NCI-H748 (cell line): ENCODE data around the gene ARHGEF10L.
A peak's percentile ranks its signal among the peaks of the same experiment; 100 is the strongest.

Source experiments
- DNase-seq: peaks from one replicate; lab custom pipeline; 2025; ENCODE audit not compliant: unreplicated experiment; lab: John Stamatoyannopoulos, UW

Gene ARHGEF10L

DNA sequence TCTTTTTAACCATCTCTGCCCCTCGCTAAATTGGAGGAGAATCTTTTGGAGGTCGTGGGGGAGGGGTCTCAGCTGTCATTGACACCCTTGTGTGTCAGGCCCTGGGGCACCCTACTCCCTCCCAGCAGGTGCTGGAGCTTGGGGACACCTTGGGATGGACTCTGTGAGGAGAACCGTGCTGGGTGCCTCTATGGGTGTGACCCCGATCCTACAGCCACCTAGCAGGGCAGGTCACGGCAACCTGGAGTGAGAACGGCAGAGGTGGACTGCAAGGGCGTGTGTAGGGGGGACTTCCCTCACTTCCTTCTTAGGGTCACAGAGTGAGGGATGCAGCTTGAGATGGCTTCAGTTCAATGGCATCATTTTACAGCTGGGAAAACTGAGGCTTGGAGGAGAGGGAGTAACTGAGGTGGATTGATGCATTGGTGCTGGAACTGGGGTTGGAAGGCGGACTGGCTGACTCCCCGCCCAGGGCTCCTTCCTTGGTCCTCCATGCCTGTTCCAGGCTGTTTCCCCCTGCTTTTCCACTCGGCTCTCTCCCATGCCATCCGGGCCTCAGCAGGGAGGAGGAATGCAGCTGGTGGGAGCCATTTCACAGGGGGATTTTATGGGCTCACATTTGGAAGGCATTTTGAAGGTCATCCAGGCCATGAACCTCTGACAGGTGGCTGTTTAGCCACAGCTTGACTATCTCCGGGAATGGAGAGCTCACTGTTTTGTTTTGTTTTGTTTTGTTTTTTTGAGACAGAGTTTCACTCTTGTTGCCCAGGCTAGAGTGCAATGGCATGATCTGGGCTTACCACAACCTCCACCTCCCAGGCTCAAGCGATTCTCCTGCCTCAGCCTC, 18.8 kb upstream of the ARHGEF10L start:
- DNase-seq, result no peak

DNA sequence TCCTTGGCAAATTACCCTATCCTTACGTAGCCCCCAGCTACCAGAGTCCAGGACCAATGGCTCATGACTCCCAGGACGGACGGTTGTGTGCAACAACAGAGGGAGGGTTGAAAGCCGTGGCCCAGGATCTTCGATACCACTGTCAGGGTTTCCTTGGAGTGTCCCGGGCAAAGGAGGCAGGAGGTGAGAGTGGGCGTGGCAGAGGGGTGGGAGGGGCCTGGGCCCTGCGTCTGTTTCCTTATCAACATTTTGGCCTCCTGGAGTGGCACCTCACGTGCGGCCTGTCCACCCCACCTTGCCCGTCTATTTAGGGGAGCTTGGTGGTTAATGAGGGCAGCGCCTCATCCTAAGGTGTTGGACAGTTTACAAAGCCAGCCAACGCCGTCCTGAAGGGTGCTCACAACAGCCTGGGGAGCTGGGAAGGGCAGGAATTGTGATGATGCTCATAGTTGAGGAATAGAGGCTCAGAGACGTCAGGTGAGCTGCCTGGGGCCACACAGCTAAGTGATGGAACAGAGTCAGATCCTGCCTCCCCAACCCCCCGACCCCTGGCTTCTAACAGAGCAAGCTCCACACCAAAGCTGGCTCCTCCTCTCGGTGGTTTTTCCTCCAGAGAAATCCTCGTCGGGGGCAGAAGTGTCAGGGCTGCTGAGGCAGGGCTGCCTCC, 17.4 kb upstream of the ARHGEF10L start:
- no peak for DNase-seq

DNA sequence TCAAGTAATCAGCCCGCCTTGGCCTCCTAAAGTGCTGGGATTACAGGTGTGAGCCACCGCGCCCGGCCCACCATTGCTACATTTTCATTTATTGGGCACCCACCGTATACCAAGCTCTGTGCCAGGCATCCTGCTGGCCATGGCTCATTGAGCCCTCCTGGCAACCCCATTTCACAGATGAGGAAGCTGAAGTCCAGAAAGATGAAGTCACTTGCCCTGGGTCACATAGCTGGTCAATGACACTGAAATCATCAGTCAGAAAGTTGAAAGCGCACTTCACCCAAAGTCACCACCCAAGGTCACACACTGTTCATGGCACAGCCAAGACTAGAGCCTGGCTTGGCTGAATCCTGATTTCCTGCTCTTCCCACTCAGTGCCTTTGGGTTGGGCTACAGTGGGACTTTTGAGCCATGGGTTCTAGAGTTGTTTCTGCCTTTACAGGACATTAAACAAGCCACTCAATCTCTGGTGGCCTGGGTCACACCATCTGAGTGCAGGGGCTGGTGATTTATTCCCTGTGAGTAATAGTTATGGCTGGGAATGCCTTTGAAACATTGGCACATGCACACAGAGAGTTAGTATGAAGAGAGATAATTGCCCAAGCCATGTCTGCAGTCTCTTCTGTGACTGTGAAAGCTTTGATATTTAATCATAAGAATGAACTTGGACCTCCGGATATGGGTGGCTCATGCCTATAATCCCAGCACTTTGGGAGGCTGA, 16.0 kb upstream of the ARHGEF10L start:
- no peak for DNase-seq

DNA sequence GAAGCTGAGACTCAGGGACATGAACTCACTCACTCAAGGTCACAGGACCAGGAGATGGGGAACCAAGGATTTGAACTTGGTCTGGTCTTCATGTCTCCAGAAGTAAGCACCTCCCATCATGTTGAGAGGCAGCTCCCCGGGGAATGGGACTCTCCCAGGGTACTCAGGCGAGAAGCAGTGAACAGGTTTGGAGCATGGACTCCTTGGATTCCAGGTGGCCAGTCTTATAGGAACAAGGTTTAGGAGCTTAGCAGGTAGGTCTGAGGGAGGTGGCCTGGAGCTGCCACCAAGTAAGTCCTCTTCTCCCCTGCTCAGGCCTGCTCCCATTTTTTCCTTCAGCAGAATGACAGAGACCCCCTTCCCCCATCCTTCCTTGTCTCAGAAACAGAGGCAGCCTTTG, 14.9 kb upstream of the ARHGEF10L start:
- no peak for DNase-seq

DNA sequence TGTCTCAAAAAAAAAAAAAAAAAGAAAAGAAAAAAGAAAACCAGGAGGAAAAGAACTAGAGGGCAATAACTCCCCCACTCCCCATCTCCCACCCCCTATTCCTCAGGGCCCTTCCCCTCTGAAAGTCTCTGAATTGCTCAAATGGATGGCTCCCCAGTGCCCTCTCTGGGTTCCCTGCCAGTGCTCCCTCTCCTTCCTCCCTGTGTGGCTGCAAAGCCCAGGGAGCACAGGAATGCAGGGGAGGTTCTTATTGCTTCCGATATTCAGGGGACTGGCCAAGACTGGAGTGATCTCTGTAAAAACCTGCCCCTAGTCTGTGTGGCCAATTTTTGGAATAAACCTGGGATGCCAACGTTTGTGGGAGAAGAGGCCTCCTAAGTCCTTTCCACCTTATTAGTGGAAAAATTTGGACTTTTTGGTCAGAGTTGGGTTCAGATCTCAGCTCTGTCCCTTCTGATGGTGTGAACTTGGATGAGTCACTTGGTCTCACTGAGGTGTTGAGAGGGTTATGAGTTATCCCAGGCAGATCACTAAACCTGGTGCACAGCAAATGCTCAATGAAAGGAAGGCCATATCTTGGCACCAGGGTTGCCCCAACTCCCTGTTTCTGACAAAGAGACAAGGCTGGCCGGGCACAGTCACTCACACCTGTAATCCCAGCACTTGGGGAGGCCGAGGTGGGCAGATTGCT, 13.4 kb upstream of the ARHGEF10L start:
- DNase-seq, result no peak

DNA sequence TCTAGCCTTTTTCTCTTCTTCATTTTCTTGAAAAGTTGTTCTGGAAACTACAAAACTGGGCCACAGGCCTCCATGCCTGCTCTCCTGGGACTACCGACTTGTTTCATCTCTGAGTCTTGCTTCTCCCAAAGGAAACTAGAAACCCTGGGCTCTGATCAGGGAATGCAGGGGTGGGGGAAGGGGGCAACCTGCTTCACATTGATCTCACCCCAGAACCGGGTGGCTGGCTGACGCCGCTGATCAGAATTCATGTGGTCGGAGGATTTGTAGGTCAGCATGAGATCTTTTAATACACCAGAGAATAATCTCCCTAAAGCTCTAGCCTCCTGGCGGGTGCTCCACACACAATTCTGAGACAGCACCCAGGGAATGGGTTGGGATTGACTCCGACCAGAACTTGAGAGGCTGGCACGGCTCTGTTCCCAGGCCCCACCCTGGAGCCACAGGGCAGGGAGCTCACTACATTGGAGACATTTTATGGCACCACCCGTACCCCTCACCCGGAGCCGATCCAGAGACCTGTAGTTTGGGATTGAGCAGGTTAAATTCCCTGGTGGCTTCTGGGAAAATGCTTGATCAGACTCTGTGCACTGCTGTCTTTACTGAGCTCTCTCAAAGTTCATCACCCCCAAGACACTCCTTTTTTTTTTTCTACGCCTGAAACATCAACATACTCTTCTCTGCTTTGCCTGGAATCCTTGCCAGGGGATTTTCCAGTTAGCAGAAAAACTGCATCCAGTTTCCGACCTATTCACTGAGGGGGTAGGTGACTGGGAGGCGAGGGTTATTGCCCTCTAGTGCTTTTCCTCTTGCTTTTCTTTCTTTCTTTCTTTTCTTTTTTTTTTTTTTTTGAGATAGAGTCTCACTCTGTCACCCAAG, 12.2 kb upstream of the ARHGEF10L start:
- DNase-seq, result no peak

DNA sequence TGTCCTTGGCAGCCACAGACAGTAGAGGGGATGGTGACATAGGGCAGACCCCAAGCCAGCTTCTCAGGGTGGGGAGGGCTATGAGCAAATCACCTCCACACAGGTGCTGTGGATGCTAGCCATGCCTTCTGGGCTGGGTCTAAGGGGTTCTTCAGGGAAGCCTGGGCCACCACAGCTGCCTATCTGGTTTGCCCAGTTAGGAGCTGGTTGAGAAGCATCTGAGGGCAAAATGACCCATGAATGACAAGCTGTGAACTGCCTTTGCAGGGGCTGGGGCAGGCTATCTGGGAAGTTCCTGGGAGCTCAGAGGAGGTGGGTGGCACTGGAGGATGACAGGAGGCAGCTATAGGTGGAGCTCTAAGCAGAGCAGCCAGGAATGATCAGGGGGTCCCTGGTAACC, 10.1 kb upstream of the ARHGEF10L start:
- DNase-seq, result no peak

DNA sequence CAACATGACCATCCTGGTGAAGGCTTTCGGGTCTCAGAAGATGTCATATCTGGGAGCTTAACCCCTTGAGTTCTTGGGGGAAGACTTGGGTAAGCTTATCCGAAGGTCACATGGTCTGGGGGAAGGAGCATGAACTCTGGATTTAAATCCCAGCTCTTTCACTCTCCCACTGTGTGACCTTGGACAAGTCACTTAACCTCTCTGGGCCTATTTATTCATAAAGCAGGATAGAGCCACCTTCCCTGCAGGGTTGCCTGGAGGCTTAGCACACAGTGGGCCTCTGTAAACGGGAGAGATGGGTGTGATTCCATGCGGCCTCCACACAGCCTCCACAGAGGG, 8.2 kb upstream of the ARHGEF10L start:
- DNase-seq, result no peak

DNA sequence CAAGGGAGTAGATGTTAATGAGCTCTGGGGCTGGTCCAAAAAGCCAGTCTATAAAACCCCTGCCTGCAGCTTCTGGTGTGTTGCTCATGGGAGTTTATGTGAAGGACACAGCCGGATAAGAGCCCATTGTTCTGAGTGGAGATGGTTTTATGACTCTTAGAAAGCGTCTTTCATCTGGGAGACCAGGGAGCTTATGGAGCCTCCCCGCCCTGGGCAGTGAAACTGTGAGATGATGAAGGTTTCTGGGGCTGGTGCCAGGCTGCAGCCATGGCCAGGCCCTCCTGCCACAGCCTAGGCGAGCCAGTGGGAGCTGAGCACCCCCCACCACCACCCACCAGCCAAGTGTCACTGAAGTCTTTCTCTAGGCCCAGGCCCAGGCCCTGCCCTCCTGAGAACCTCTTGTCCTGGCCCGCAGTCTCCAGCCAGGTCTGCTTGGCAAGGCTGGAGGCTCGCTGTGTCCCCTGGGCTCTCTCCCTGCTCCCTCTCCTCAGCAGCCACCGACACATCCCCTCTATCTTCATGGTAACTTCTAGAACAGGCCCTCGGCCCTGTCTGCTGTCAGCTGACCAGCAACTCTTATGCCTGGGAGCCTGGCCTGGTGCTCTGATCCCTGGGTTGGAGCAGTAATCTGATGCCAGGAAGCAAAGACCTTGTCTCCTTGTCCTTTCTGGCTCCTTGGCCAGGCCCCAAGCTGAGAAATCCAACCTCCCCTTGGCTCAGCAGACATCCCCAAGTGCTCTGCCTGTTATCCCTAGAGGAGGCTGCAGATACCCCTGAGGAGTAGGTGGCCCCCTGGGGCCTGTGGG, 7.6 kb upstream of the ARHGEF10L start:
- DNase-seq, result no peak

DNA sequence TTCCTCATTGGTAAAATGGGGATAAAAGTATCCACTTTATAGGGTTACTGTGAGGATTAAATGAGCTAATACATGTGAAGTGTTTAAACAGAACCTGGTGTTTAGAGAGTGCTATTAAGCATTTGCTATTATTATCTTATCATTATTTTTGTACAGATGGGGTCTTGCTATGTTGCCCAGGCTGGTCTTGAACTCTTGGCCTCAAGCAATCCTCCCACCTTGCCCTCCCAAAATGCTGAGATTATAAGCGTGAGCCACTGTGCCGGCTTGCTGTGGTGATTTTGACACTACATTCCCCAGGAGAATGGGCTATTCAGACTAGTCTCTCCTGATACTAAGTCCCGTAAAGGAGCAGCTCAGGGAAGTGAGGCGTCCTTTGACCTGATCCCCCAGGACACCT, 6.3 kb upstream of the ARHGEF10L start:
- DNase-seq, result no peak

DNA sequence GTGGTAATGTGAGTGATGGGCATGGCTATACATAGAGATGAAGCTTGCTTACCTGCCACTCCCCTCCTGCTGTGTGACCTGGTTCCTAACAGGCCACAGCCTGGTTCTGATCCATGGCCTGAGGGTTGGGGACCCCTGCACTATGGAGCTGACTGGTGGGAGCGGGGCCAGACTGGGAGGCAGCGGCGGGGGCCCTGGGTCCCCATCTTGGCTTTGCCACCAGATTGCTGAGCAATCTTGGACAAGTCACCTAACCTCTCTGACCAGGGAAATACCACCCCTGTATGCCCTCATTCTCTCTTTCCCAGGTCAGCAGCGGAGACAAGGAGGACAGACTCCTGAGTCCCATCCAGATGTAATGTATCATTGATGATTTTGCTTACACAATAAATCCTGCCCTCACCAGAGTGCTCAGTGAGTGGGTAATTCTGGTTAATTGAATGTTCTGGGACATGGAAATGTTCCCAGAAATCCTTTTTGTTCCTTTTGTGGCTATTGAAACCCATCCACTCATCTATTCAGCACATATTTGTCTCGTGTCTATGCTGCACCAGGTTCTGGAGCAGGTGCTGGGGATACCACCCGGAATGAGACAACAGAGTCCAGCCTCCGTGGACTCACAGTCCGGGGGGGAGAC, 4.1 kb upstream of the ARHGEF10L start:
- no peak for DNase-seq

DNA sequence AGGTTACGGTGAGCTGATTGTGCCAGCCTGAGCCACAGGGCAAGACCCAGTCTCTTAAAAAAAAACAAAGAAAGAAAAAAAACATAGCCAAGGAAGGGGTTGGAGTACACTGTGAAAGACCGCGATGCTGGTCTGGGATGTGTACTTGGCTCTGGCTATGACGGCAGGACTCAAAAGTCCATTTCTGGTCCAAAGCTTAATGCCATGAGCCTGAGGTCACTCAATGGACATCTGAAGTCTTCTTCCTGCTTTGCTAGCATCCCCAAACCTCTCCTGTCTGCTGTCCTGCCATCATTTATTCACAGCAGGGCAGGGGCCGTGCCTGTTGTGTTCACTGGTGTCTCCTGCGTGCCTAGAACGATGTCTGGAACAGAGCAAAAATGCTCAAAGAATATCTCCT, 1.5 kb upstream of the ARHGEF10L start:
- DNase-seq, result no peak

DNA sequence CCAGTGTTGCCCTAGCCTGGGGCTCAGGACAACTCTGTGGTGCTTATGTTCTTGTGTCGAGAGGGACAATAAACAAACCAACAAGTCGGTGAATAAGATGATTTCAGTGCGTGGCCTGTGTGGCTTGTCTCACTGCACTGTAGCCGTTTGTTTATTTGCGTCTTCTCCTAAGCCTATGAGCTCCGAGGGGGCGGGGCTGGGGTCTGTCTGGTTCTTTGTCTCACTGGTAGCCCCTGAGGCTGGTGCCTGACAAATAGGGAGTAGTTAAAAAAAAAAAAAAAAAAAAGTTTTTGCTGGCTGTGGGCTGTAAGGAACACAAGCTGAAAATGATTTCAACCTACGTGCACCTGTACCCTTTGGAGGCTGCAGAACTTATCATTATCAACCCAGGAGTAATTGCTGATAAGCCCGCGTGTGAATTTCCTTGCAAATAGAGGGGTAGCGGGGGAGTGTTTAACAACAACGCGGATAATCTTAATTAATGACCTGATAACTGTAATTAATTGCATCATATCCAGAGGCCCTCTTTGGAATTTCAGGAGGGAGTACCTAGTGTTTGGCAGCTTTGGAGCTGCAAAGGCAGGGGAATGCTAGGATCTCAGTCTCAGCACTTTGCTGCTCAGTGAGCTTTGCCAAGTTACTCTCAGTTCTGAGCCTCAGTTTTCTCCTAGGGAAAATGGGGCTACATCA, 925 bp upstream of the ARHGEF10L start:
- peak; percentile 35 for DNase-seq

DNA sequence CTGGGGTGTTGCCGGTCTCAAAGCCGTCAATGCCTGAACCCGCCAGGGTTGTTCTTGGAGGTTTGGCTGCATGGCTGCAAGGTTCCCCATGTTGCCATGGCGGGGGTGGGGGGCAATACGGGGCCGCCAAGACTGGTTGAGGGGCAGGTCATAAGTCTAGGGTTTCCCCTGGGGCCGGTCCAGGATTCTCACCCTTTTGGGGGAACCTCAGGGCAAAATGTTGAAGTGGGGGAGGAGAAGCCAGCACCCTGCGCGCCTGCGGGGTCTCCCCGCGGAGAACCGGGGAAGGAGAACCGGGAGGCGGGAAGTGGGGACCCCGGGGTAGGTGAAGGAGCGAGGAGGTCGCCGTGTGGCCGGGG, 401 bp upstream of the ARHGEF10L start:
- no peak for DNase-seq

DNA sequence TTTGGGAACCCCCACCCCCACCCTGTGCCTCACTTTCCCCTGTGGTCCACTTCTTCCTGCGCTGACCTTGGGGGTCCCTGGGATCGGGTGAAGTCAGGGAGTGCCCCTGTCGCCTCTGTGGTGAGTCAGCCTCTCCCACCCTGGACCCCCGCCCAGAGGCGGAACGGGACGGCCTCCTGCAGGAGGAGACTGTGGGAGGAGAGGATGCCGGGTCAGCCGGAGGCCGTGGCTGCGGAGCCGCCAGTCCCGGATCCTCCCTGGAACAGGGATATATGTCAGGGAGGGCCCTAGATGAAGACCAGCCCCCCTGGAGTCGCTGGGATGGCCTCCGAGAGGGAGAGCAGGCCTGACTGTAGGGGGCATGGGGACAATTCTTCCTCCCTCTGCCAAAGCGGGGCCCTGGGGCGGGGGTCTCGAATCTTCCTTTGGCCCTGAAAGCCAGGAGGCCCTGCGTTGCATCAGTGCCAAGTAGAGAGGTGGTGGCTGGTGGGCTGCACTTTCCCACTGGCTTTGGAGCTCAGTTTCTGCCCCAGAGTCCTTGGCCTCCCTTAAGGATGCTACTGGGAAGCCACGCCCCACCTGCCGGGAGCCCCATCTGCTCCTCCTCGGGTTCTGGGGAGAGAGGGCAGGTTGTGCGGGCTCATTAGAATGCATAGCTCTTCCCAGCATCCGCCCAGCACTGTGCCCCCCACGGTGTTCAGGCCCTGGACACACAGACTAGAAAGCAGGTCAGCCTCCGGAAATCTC, 930 bp downstream of the ARHGEF10L start:
- DNase-seq, result no peak

DNA sequence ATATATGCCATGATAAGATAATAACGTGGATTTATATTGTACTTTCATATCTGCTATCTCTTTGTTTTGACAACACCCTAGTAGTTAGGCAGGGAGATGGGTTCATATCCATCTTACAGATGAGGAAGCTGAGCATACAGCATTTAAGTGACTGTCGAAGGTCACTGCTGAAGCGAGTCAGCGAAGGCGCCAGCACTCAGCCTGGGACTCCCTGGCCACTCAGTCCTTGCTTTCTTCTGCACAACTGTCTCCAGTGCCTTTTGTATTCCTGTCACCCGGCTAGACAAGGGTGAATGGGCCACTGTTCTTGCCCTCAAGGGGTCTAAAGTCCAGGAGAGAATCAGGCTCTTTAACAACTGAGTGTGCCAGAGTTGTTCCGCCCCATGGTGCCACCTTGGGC, 3.1 kb downstream of the ARHGEF10L start:
- no peak for DNase-seq

DNA sequence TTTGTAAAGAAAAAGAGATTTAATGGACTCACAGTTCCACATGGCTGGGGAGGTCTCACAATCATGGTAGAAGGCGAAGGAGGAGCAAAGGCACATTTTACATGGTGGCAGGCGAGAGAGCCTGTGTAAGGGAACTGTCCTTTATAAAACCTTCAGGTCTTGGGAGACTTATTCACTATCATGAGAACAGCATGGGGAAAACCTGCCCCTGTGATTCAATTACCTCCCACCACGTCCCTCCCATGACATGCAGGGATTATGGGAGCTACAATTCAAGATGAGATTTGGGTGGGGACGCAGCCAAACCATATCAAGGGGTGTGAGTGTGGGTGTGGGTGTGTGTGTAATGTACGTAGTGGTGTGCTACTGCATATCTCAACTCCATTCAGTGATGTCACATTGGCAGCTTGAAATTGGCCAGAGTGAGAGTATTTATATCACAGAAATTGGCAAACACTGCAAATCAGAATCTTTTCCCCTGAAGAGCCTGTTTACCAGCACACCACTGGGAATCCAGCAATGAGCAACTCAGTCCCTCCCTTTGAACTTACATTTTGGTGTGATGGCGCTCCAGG, 5.4 kb downstream of the ARHGEF10L start:
- DNase-seq, result no peak

DNA sequence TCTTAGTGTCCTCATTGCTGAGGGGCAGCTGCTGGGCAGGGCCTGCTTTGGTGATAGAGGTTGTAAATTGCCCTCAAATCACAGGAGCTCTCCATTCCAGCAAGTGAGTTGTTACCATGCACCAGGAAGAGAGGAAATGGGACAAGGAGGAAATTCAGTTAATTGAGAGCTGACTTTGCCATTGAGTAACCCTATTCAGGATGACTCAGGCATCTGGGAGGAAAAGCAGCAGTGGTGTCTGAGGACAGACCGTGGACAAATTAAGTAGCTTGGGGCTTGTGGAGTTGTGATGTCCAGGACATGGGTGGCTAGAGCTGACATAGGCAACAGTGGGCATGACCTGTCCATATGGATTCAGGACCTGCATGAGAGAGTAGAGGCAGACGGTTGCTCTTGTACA, 5.9 kb downstream of the ARHGEF10L start:
- DNase-seq, result no peak
